Stimulated activated CD4-positive, alpha-beta T cell treated with anti-CD3 and anti-CD28 coated beads, Interleukin-4, amount 100 ng/mL, for 48 hours (primary cell): ENCODE measurements around the gene PZP.
"Not testable (repeated sequence)": the region's sequence is repeated elsewhere in the genome, so short reads cannot be mapped to it uniquely, and the experiment has no call there.

Experiments used
- DNase-seq, 2 donors: peaks; one replicate each; pipeline ENCODE4 v3.0.0-alpha.2; 2020; ENCODE audit warnings: low read depth in 2 of 2

PZP gene

GRCh38 chr12:9184276-9184675 lies 23.9 kb downstream of the PZP start:
- no peak for DNase-seq

GRCh38 chr12:9180810-9181209 lies 27.4 kb downstream of the PZP start:
- no peak for DNase-seq

- DNase-seq: no peak
These were observed 28.4 kb downstream of the PZP start for GRCh38 chr12:9179781-9180180.

GRCh38 chr12:9169979-9170634 lies 38.1 kb downstream of the PZP start:
- no peak for DNase-seq

- not testable (repeated sequence) for DNase-seq
These were observed 40.9 kb downstream of the PZP start for GRCh38 chr12:9167345-9167744.

GRCh38 chr12:9163392-9163791 lies 44.8 kb downstream of the PZP start:
- DNase-seq: no peak

GRCh38 chr12:9156119-9156518 lies 52.1 kb downstream of the PZP start:
- no peak for DNase-seq

- no peak for DNase-seq
These were observed 58.8 kb downstream of the PZP start for GRCh38 chr12:9149372-9149771.

GRCh38 chr12:9148926-9149325 lies 59.3 kb downstream of the PZP start:
- no peak for DNase-seq

GRCh38 chr12:9147461-9147860 lies 60.7 kb downstream of the PZP start:
- DNase-seq: no peak

- DNase-seq: no peak
These were observed 63.5 kb downstream of the PZP start for GRCh38 chr12:9144730-9145106.

- no peak for DNase-seq
These were observed 64.1 kb downstream of the PZP start for GRCh38 chr12:9143929-9144729.

- no peak for DNase-seq
These were observed 65.1 kb downstream of the PZP start for GRCh38 chr12:9143137-9143536.

- DNase-seq: not testable (repeated sequence)
These were observed 68.5 kb downstream of the PZP start for GRCh38 chr12:9139588-9140290.

- no peak for DNase-seq
These were observed 72.3 kb downstream of the PZP start for GRCh38 chr12:9135903-9136310.

- peak in 1 of 2 donors; percentile 10 for DNase-seq
These were observed 73.1 kb downstream of the PZP start for GRCh38 chr12:9134981-9135628.

GRCh38 chr12:9133216-9133916 lies 74.8 kb downstream of the PZP start:
- no peak for DNase-seq

- no peak for DNase-seq
These were observed 76.1 kb downstream of the PZP start for GRCh38 chr12:9132008-9132535.

GRCh38 chr12:9130244-9130643 lies 78.0 kb downstream of the PZP start:
- DNase-seq: no peak

- DNase-seq: no peak
These were observed 80.1 kb downstream of the PZP start for GRCh38 chr12:9127936-9128663.

- DNase-seq: no peak
These were observed 80.7 kb downstream of the PZP start for GRCh38 chr12:9127484-9127883.
